HCT116 (cell line): ENCODE results near the gene RPUSD3.

Experiments used
- POLR2A ChIP-seq: IDR thresholded peaks from 2 replicates; pipeline ENCODE4 v1.7.0; 2011; ENCODE audit warnings: borderline replicate concordance; ENCODE audit not compliant: insufficient read depth, insufficient read length; ENCODE audit errors: extremely low read depth
- TF ChIP-seq, protein P1 (sequence below), 3 experiments: fragments of 200-600 bp in 1 of 3; sonication (generic) in 1 of 3; IDR thresholded peaks in 2 of 3; conservative IDR thresholded peaks in 1 of 3; 2 replicates each; pipeline ENCODE4 v1.5.1; 2012 to 2017; ENCODE audit warnings: low read depth in 2 of 3, low read length in 2 of 3, antibody characterized with exemption in 1 of 3, borderline replicate concordance in 1 of 3, control low read depth in 1 of 3, mild to moderate bottlenecking in 1 of 3, mixed read lengths in 1 of 3, mixed run types in 1 of 3, moderate library complexity in 1 of 3; ENCODE audit not compliant: insufficient read depth in 1 of 3

DNA sequence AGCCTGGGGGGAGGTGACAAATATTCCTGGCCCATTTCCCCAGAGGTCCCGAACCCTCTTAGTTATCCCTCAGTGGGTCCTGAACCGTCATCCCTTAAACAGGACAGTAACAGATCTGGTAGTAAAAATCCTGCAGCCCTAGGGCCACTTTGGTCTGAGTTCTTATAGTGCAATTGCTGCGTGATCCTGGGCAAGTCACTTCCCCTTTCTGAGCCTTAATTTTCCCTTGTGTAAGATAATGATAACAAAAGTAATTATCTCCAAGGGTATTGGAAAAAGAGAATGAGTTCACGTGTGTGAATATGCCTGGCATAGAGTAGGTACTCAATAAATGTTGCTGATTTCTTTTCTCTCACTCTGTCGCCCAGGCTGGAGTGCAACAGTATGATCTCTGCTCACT, 43.7 kb upstream of the RPUSD3 start:
- TF ChIP-seq, protein P1, sequence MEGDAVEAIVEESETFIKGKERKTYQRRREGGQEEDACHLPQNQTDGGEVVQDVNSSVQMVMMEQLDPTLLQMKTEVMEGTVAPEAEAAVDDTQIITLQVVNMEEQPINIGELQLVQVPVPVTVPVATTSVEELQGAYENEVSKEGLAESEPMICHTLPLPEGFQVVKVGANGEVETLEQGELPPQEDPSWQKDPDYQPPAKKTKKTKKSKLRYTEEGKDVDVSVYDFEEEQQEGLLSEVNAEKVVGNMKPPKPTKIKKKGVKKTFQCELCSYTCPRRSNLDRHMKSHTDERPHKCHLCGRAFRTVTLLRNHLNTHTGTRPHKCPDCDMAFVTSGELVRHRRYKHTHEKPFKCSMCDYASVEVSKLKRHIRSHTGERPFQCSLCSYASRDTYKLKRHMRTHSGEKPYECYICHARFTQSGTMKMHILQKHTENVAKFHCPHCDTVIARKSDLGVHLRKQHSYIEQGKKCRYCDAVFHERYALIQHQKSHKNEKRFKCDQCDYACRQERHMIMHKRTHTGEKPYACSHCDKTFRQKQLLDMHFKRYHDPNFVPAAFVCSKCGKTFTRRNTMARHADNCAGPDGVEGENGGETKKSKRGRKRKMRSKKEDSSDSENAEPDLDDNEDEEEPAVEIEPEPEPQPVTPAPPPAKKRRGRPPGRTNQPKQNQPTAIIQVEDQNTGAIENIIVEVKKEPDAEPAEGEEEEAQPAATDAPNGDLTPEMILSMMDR (IDR thresholded peaks at IDR 0.05 in 2 of 3, conservative IDR thresholded peaks at IDR 0.05 in 1 of 3; ENCODE audit: borderline replicate concordance in 1 of 3, insufficient read depth in 1 of 3, low read depth in 2 of 3, low read length in 2 of 3): no peak
- no peak for TF ChIP-seq POLR2A
